Osteoblast (primary cell): ENCODE data around the gene SHD. TPM values are rescaled to one million over a fixed set of nuclear protein-coding genes. Genes with fewer than 3 reads are reported as not detected.

Experiments used
- DNase-seq: peaks from one replicate; pipeline ENCODE4 v3.0.0; 2011; ENCODE audit warnings: low spot score, mixed read lengths; ENCODE audit not compliant: insufficient read length; ENCODE audit errors: missing footprints
- H2AFZ ChIP-seq: 2 replicates; pipeline ENCODE4 v1.6.0; 2011; ENCODE audit warnings: mild to moderate bottlenecking, low read length
- H3K27ac ChIP-seq: 2 replicates; pipeline ENCODE4 v1.5.1; 2011; ENCODE audit warnings: mild to moderate bottlenecking, low read depth, low read length, moderate library complexity
- H3K27me3 ChIP-seq: 2 replicates; pipeline ENCODE4 v1.6.0; 2012; ENCODE audit warnings: mild to moderate bottlenecking, control low read depth, inconsistent platforms, low read length, moderate library complexity; ENCODE audit not compliant: insufficient read depth
- H3K36me3 ChIP-seq: 2 replicates; pipeline ENCODE4 v1.5.1; 2011; ENCODE audit warnings: mild to moderate bottlenecking, low read length, control low read depth, moderate library complexity; ENCODE audit not compliant: insufficient read depth
- H3K4me1 ChIP-seq: 2 replicates; pipeline ENCODE4 v1.5.1; 2011; ENCODE audit warnings: mild to moderate bottlenecking, low read length, control low read depth, moderate library complexity; ENCODE audit not compliant: insufficient read depth
- H3K4me2 ChIP-seq: 2 replicates; pipeline ENCODE4 v1.6.0; 2011; ENCODE audit warnings: mild to moderate bottlenecking, low read length; ENCODE audit not compliant: insufficient read depth
- H3K4me3 ChIP-seq: fragments of 200-600 bp; sonication (generic); 3 replicates; pipeline ENCODE4 v1.5.1; 2012; ENCODE audit warnings: mild to moderate bottlenecking, low read length, inconsistent platforms; ENCODE audit not compliant: insufficient read depth
- H3K79me2 ChIP-seq: 2 replicates; pipeline ENCODE4 v1.6.0; 2012; ENCODE audit warnings: mild to moderate bottlenecking, low read length, control low read depth, inconsistent platforms; ENCODE audit not compliant: insufficient read depth
- H3K9me3 ChIP-seq: 2 replicates; pipeline ENCODE4 v1.5.1; 2011; ENCODE audit warnings: low read depth, low read length, control low read depth
- H4K20me1 ChIP-seq: 2 replicates; pipeline ENCODE4 v1.6.0; 2012; ENCODE audit warnings: mild to moderate bottlenecking, low read length, control low read depth; ENCODE audit not compliant: insufficient read depth
- CTCF ChIP-seq: IDR thresholded peaks from 2 replicates; pipeline ENCODE4 v1.5.1; 2011; ENCODE audit warnings: mild to moderate bottlenecking, low read depth, low read length, moderate library complexity; ENCODE audit errors: extremely low read depth
- total RNA-seq: library from RNA; depleted of rRNA; stranded (reverse); fragments of >200 nt; gene quantifications from 2 replicates; pipeline ENCODE4 v1.2.3, GENCODE V29; 2012

SHD gene
- total RNA-seq, 1 donor, result not detected

DNA sequence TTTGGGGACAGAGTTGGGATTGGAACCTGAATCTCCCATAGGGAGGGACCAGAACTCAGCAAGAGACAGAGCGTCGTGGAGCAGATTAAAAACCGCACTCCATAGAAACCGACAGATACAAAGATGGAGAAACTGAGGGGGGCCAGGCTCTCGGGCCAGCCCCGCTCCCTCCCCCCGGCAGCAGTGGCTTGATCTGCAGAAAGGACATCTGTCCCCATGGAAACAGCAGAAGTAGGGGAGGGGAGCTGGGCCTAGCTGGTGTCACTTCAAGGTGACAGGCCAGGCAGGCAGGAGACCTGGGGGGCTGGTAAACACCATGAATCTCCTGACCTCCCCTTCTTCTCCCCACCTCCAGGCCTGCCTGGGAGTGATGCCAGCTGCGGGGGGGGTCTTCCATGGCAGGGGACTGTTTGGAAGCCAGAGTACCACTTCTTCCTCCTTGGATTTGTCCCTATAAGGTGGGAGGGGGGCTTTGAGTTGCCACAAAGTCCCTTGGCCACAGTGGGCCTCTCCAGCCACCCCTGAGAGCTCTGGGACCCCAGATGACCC is 12.2 kb downstream of the SHD start:
- Histone ChIP-seq H3K4me2 (no peak overlapping the region), H3K27me3 (peaks cover 4% of the 10 kb centered on the region), H2AFZ (no peak overlapping the region)

DNA sequence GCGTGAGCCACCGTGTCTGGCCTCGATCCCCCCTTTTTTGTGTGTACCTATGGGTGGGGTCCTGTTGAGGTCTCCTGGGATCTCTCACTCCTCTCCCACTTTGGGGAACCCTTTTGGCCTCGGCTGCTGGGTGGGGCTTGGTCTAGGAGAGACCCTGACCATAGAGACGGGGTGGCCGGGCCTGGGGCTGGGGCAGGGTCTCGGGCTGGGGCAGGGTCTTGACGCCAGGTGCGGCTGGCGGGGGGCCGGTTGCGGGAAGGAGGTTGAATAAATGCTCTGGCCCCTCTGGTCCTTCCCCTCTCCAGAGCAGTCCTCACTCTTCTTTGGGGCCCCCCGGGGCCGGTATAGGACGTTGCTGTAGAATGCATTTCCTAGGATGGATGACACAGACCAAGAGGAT is 13.4 kb downstream of the SHD start:
- Histone ChIP-seq H3K79me2 (no peaks in the 10 kb centered on the region), H3K4me1 (no peaks in the 10 kb centered on the region), H3K9me3 (no peaks in the 10 kb centered on the region), H4K20me1 (no peaks in the 10 kb centered on the region), H3K4me3 (no peak overlapping the region), H2AFZ (no peak overlapping the region), H3K36me3 (no peaks in the 10 kb centered on the region), H3K27me3 (peaks cover 4% of the 10 kb centered on the region), H3K4me2 (no peak overlapping the region), H3K27ac (no peak overlapping the region)
- no peak for TF ChIP-seq CTCF
- no peak for DNase-seq

More for the DNA sequence above, 12.2 kb downstream of the SHD start:
- DNase-seq, result no peak
- no peaks in the 10 kb centered on the region for H4K20me1 ChIP-seq
- no peak overlapping the region for H3K4me3 ChIP-seq
- no peaks in the 10 kb centered on the region for H3K9me3 ChIP-seq
- TF ChIP-seq CTCF, result no peak
- no peak overlapping the region for H3K27ac ChIP-seq
- no peaks in the 10 kb centered on the region for H3K36me3 ChIP-seq
- no peaks in the 10 kb centered on the region for H3K4me1 ChIP-seq
- no peaks in the 10 kb centered on the region for H3K79me2 ChIP-seq

- peak; percentile 38 for DNase-seq
- H3K4me1 ChIP-seq, result no peaks in the 10 kb centered on the region
- H3K27me3 ChIP-seq, result peaks cover 4% of the 10 kb centered on the region
- no peaks in the 10 kb centered on the region for H4K20me1 ChIP-seq
- no peaks in the 10 kb centered on the region for H3K36me3 ChIP-seq
- H2AFZ ChIP-seq, result no peak overlapping the region
- no peak overlapping the region for H3K4me3 ChIP-seq
- no peak overlapping the region for H3K27ac ChIP-seq
- H3K9me3 ChIP-seq, result no peaks in the 10 kb centered on the region
- H3K4me2 ChIP-seq, result no peak overlapping the region
- no peaks in the 10 kb centered on the region for H3K79me2 ChIP-seq
- TF ChIP-seq CTCF, result no peak
These were observed 15.3 kb downstream of the SHD start for GRCh38 chr19:4294389-4294788.

GRCh38 chr19:4295972-4296771 is 17.1 kb downstream of the SHD start:
- Histone ChIP-seq H3K36me3 (no peaks in the 10 kb centered on the region), H3K4me2 (no peak overlapping the region), H3K9me3 (no peaks in the 10 kb centered on the region), H3K4me3 (no peak overlapping the region), H3K4me1 (no peaks in the 10 kb centered on the region), H3K79me2 (no peaks in the 10 kb centered on the region), H3K27me3 (peaks cover 3% of the 10 kb centered on the region), H4K20me1 (no peaks in the 10 kb centered on the region), H2AFZ (no peak overlapping the region), H3K27ac (no peak overlapping the region)
- peak; percentile 6 for DNase-seq
- TF ChIP-seq CTCF, result no peak
